Stimulated activated CD8-positive, alpha-beta memory T cell treated with anti-CD3 and anti-CD28 coated beads, Interleukin-7, amount 100 ng/mL, for 24 hours (primary cell): ENCODE data around the gene CCDC159.
"Not testable (repeated sequence)": the region's sequence is repeated elsewhere in the genome, so short reads cannot be mapped to it uniquely, and the experiment has no call there.

Source experiments
- DNase-seq: peaks from one replicate; pipeline ENCODE4 v3.0.0-alpha.2; 2020; ENCODE audit warnings: low read depth

Gene CCDC159

GRCh38 chr19:11338569-11339253 lies 7.6 kb upstream of the CCDC159 start:
- no peak for DNase-seq

- peak; percentile 64 for DNase-seq
Measured at GRCh38 chr19:11339254-11340098, 6.8 kb upstream of the CCDC159 start, which contains the start of gene RAB3D. Gene RAB3D (minus strand): TSS chr19:11339657. CDS start chr19:11337399, 2,258 bp downstream.

- DNase-seq: not testable (repeated sequence)
Measured at GRCh38 chr19:11340099-11340467, 6.2 kb upstream of the CCDC159 start.

- DNase-seq: no peak
Measured at GRCh38 chr19:11342429-11342828, 3.9 kb upstream of the CCDC159 start.

- DNase-seq: no peak
Measured at GRCh38 chr19:11345122-11345803, 1.1 kb upstream of the CCDC159 start.

- DNase-seq: no peak
Measured at GRCh38 chr19:11347546-11348039, 1.3 kb downstream of the CCDC159 start.

GRCh38 chr19:11349171-11349570 lies 2.9 kb downstream of the CCDC159 start:
- DNase-seq: no peak

- not testable (repeated sequence) for DNase-seq
Measured at GRCh38 chr19:11354102-11354501, 7.8 kb downstream of the CCDC159 start.

- peak; percentile 66 for DNase-seq
Measured at GRCh38 chr19:11355160-11356073, 9.1 kb downstream of the CCDC159 start, which contains the start of gene PLPPR2. Gene PLPPR2 (plus strand): TSS chr19:11355432. CDS start chr19:11357674, 2,242 bp downstream.

- no peak for DNase-seq
Measured at GRCh38 chr19:11356074-11356397, 9.7 kb downstream of the CCDC159 start.

GRCh38 chr19:11356676-11357550 lies 10.6 kb downstream of the CCDC159 start:
- no peak for DNase-seq

GRCh38 chr19:11359421-11359820 lies 13.1 kb downstream of the CCDC159 start:
- no peak for DNase-seq

- no peak for DNase-seq
Measured at GRCh38 chr19:11361037-11361770, 14.9 kb downstream of the CCDC159 start.

- DNase-seq: no peak
Measured at GRCh38 chr19:11361771-11362731, 15.7 kb downstream of the CCDC159 start.

- no peak for DNase-seq
Measured at GRCh38 chr19:11363881-11364280, 17.6 kb downstream of the CCDC159 start.

GRCh38 chr19:11364296-11364904 lies 18.1 kb downstream of the CCDC159 start:
- DNase-seq: no peak

- no peak for DNase-seq
Measured at GRCh38 chr19:11364935-11365334, 18.6 kb downstream of the CCDC159 start.

GRCh38 chr19:11365557-11366117 lies 19.3 kb downstream of the CCDC159 start:
- DNase-seq: no peak
